Measurements from ENCODE around the gene NLRP8. TPM values are rescaled to one million over a fixed set of nuclear protein-coding genes. Genes with fewer than 3 reads are reported as not detected.

Gene NLRP8
- total and polyA plus RNA-seq, 10 of the 15 experiments (the other 5 are each of a cell fraction or from before 2014, with no cell fraction given) = 0.04 TPM; not detected in 9

GRCh38 chr19:55912916-55913315 is 34.7 kb upstream of the NLRP8 start:
- in situ Hi-C loops (cut with MboI) = no loop called here
- Histone ChIP-seq H3K27ac (ENCODE audit: control insufficient read depth, insufficient read depth) (no peak overlapping the region), H3K4me1 (ENCODE audit: control insufficient read depth, insufficient read depth, low read length) (no peaks in the 10 kb centered on the region), H3K9me3 (replicated peaks; ENCODE audit: control insufficient read depth, insufficient read depth, low read length) (no peaks in the 10 kb centered on the region; the same call in 2 of the 3 replicates), H3K79me2 (ENCODE audit: control insufficient read depth, insufficient read depth, low read length) (no peaks in the 10 kb centered on the region), H3K36me3 (ENCODE audit: control insufficient read depth in 2 of 2, insufficient read depth in 2 of 2, low read length in 1 of 2) (no peaks in the 10 kb centered on the region), H3K4me3 (no peak overlapping the region), H3K4me2 (ENCODE audit: control insufficient read depth, insufficient read depth) (no peak overlapping the region), H3K9ac (ENCODE audit: control insufficient read depth, insufficient read depth, low read length) (no peak overlapping the region), H3K27me3 (replicated peaks in 1 of 2; ENCODE audit: control insufficient read depth in 2 of 2, insufficient read depth in 2 of 2, low read length in 1 of 2) (no peaks in the 10 kb centered on the region), H4K20me1 (ENCODE audit: control insufficient read depth, insufficient read depth) (no peaks in the 10 kb centered on the region), H2AFZ (ENCODE audit: control insufficient read depth, low read depth, low read length) (no peak overlapping the region)
- intact Hi-C loops (cut with micrococcal nuclease; ENCODE audit: unreplicated experiment) = no loop called here
- 69% methylated on average over 7 of the region's 7 CpGs for WGBS (ENCODE audit: insufficient coverage, insufficient replicate concordance, low lambda C conversion rate, missing lambda C conversion rate)
- TF ChIP-seq RFX5 (IDR thresholded peaks at IDR 0.05; ENCODE audit: low read depth, low read length) (no peak), CHD1 (IDR thresholded peaks at IDR 0.05; ENCODE audit: low read depth, low read length) (no peak), NFXL1 (IDR thresholded peaks at IDR 0.05; ENCODE audit: borderline replicate concordance) (no peak), ATF7 (IDR thresholded peaks at IDR 0.05; ENCODE audit: low read depth) (no peak), ZNF622 (IDR thresholded peaks at IDR 0.05) (no peak), GABPA (IDR thresholded peaks at IDR 0.05; ENCODE audit: low read depth) (no peak), HSF1 (IDR thresholded peaks at IDR 0.05; ENCODE audit: low read depth, low read length) (no peak), FOS (IDR thresholded peaks at IDR 0.05; ENCODE audit: borderline replicate concordance, extremely low read depth, insufficient read length) (no peak), SMC3 (IDR thresholded peaks at IDR 0.05; ENCODE audit: borderline replicate concordance, low read length) (no peak)
- CTCF ChIA-PET = no interaction called here
- POLR2A ChIA-PET = no interaction called here
- SMC1A ChIA-PET (ENCODE audit: uncharacterized antibody, unreplicated experiment) = no interaction called here
- BruUV-seq (replicated peaks) = no TSS peak
- RAD21 ChIA-PET (ENCODE audit: unreplicated experiment) = no interaction called here
- DNase-seq (ENCODE audit: low read depth, low spot score) (no peak), ATAC-seq (no peak), FAIRE-seq (no peak)
